Stimulated activated naive CD8-positive, alpha-beta T cell treated with anti-CD3 and anti-CD28 coated beads, Interleukin-15, Interleukin-2, amounts not matched to agents 100 ng/mL and 50 ng/mL, for 24 hours (primary cell): ENCODE results near the gene SNRNP70.
"Not testable (repeated sequence)": the region's sequence is repeated elsewhere in the genome, so short reads cannot be mapped to it uniquely, and the experiment has no call there.

ENCODE experiments used
- H3K27ac Mint-ChIP-seq: one replicate; pipeline ENCODE4 v1.8.0; 2021; ENCODE audit warnings: mild to moderate bottlenecking, mixed read lengths
- H3K27me3 Mint-ChIP-seq: one replicate; pipeline ENCODE4 v1.8.0; 2021; ENCODE audit warnings: mixed read lengths
- H3K36me3 Mint-ChIP-seq: one replicate; pipeline ENCODE4 v1.8.0; 2021; ENCODE audit warnings: low read depth, mixed read lengths
- H3K4me1 Mint-ChIP-seq: one replicate; pipeline ENCODE4 v1.8.0; 2021; ENCODE audit warnings: low read depth, mixed read lengths
- H3K4me3 Mint-ChIP-seq: one replicate; pipeline ENCODE4 v1.8.0; 2021; ENCODE audit warnings: mild to moderate bottlenecking, mixed read lengths
- H3K9me3 Mint-ChIP-seq: one replicate; pipeline ENCODE4 v1.8.0; 2021; ENCODE audit warnings: mixed read lengths

The SNRNP70 gene

DNA sequence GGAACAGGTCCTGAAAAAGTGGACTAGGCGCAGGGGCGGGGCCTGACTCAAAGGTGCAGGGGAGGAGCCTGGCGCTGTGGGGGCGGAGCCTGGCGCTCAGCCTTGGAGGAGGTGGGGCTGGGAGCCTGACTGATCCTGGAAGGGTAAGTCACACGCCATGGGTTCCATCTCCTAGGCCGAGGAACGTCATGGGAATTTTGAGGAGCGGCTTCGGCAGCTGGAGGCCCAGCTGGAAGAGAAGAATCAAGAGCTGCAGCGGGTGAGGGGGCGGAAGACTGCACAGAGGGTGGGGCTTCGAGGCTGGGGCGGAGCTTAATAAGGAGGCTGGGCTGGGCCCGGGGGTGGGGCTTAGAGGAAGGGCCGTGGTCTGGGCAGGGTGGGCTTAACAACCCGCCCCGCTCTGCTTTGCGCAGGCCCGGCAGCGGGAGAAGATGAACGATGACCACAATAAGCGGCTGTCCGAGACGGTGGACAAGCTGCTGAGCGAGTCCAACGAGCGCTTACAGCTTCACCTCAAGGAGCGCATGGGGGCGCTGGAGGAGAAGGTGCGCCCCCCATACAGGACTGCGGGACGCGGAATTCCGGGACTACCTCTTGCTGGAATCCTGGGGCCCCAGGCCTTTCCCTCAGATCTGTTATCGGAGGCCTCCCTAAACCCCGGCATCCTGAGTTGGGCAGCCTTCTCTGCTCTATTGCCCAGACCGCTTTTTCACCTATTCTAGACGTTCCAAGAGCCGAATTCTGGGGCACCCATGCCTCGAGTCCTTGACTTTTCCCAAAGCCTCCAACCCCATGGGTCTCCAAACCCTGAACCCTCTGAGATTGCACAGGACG lies 48.6 kb downstream of the SNRNP70 start:
- no peak overlapping the region for H3K27ac Mint-ChIP-seq
- peak overlapping the region; percentile 65 for H3K4me3 Mint-ChIP-seq
- H3K4me1 Mint-ChIP-seq = peaks cover 15% of the 10 kb centered on the region
- no peaks in the 10 kb centered on the region for H3K36me3 Mint-ChIP-seq
- peaks cover 17% of the 10 kb centered on the region for H3K27me3 Mint-ChIP-seq
- no peaks in the 10 kb centered on the region for H3K9me3 Mint-ChIP-seq

GRCh38 chr19:49135686-49136085 lies 50.4 kb downstream of the SNRNP70 start:
- Mint-ChIP-seq H3K27ac (no peak overlapping the region), H3K4me1 (peaks cover 13% of the 10 kb centered on the region)

DNA sequence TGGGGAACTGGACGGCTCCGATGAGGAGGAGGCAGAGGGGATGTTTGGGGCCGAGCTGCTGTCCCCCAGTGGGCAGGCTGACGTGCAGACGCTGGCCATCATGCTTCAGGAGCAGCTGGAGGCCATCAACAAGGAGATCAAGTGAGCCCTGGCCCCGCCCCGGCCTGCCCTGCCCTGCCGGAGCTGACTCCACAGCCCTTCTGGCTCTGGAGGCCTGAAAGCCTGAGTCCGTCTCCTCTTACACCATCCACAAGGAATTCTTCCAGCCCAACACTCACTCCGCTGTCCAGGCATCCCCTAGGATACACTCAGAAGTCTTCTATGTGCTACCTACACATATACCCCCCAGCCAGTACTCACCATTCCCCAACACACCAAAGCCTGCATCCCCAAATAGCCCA lies 51.5 kb downstream of the SNRNP70 start:
- Mint-ChIP-seq H3K4me3 (no peak overlapping the region), H3K4me1 (peaks cover 13% of the 10 kb centered on the region), H3K9me3 (no peaks in the 10 kb centered on the region), H3K27me3 (peaks cover 21% of the 10 kb centered on the region), H3K36me3 (no peaks in the 10 kb centered on the region), H3K27ac (no peak overlapping the region)

More at GRCh38 chr19:49135686-49136085, 50.4 kb downstream of the SNRNP70 start:
- Mint-ChIP-seq H3K9me3 (no peaks in the 10 kb centered on the region), H3K36me3 (no peaks in the 10 kb centered on the region), H3K4me3 (no peak overlapping the region), H3K27me3 (peaks cover 17% of the 10 kb centered on the region)

GRCh38 chr19:49140951-49141350 lies 55.7 kb downstream of the SNRNP70 start:
- H3K4me1 Mint-ChIP-seq = peaks cover 14% of the 10 kb centered on the region
- no peak overlapping the region for H3K27ac Mint-ChIP-seq
- H3K27me3 Mint-ChIP-seq = peaks cover 27% of the 10 kb centered on the region
- H3K9me3 Mint-ChIP-seq = no peaks in the 10 kb centered on the region
- H3K4me3 Mint-ChIP-seq = no peak overlapping the region
- H3K36me3 Mint-ChIP-seq = no peaks in the 10 kb centered on the region

DNA sequence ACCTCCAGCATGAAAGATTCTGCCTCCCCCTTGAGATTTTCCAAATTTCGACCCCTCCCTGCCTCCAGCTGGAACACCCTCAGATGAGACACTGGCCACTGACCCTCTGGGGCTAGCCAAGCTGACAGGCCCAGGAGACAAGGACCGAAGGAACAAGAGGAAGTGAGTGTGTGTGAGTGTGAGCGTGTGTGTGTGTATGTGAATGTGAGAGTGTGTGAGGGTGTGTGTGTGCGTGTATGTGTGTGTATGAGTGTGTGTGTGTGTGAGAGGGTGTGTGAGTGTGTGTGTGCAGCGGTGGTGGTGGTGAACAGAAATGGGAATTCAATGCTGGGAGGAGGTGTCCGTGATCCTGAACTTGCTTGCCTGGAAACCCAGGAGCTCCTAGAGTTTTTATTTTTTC lies 56.1 kb downstream of the SNRNP70 start:
- Mint-ChIP-seq H3K4me1 (peaks cover 14% of the 10 kb centered on the region), H3K9me3 (no peaks in the 10 kb centered on the region), H3K36me3 (no peaks in the 10 kb centered on the region), H3K27me3 (peaks cover 29% of the 10 kb centered on the region), H3K4me3 (no peak overlapping the region), H3K27ac (no peak overlapping the region)

DNA sequence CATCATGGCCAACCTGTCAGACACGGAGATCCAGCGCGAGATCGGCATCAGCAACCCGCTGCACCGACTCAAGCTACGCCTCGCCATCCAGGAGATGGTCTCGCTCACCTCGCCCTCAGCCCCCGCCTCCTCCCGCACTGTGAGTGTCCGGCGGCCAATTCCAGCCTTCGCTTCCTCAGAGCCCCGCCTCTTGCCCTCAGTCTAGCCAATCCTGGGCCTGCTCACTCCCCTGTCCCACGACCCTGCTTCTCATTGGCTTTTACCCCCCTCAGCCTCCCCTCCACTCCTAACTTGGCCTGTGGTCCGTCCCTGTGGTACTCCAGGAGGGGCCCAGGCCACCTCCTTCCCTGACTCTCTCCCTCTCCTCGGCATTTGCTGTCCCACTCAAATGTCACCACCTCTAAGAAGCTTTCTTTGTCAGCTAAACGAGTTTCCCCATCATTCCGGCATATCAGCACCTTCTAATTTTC lies 57.6 kb downstream of the SNRNP70 start:
- Mint-ChIP-seq H3K9me3 (no peaks in the 10 kb centered on the region), H3K27me3 (peaks cover 33% of the 10 kb centered on the region), H3K4me1 (peaks cover 14% of the 10 kb centered on the region), H3K27ac (no peak overlapping the region), H3K4me3 (peak overlapping the region; percentile 74), H3K36me3 (no peaks in the 10 kb centered on the region)

- H3K27ac Mint-ChIP-seq = peak overlapping the region; percentile 89
- peaks cover 55% of the 10 kb centered on the region for H3K27me3 Mint-ChIP-seq
- H3K36me3 Mint-ChIP-seq = no peaks in the 10 kb centered on the region
- H3K9me3 Mint-ChIP-seq = no peaks in the 10 kb centered on the region
- peak overlapping the region; percentile 63 for H3K4me3 Mint-ChIP-seq
- peaks cover 30% of the 10 kb centered on the region for H3K4me1 Mint-ChIP-seq
These were observed 60.5 kb downstream of the SNRNP70 start for GRCh38 chr19:49145573-49146407.

- peaks cover 32% of the 10 kb centered on the region for H3K4me1 Mint-ChIP-seq
- not testable (repeated sequence) for H3K9me3 Mint-ChIP-seq, H3K27ac Mint-ChIP-seq, H3K36me3 Mint-ChIP-seq
- H3K4me3 Mint-ChIP-seq = peak overlapping the region; percentile 63
- H3K27me3 Mint-ChIP-seq = peaks cover 56% of the 10 kb centered on the region
These were observed 61.1 kb downstream of the SNRNP70 start for GRCh38 chr19:49146408-49146770.

- Mint-ChIP-seq H3K27me3 (peaks cover 54% of the 10 kb centered on the region), H3K9me3 (no peaks in the 10 kb centered on the region), H3K4me3 (no peak overlapping the region), H3K27ac (no peak overlapping the region), H3K36me3 (no peaks in the 10 kb centered on the region), H3K4me1 (peaks cover 30% of the 10 kb centered on the region)
These were observed 62.9 kb downstream of the SNRNP70 start for GRCh38 chr19:49148044-49148682.

DNA sequence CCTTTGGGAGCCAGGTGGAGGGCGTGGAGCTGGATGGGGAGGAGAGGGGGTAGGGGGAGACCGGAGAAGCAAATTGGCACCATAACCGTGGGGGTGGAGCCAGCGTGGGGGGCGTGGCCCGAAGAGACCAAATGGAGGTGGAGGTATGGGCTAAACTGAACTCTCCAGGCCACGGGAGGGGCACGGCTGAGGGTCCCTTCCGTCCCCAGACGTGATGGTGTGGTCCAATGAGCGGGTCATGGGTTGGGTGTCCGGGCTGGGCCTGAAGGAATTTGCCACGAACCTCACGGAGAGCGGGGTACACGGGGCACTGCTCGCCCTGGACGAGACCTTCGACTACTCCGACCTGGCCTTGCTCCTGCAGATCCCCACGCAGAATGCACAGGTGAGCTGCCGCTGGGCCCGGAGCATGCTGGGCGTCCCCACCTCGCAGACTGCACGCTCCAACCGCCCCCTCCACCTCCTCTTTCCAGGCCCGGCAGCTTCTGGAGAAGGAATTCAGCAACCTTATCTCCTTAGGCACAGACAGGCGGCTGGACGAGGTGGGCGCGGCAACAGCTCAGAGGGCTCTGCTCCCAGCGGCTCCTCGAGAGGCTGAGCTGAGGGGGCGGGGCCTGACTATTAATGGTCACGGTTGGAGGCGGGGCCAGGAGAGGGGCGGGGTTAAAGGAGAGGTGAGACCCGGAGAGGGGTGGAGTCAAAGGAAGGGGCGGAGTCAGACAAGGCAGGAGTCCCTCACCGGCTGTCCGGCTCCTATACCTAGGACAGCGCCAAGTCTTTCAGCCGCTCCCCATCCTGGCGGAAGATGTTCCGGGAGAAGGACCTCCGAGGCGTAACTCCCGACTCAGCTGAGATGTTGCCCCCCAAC lies 63.8 kb downstream of the SNRNP70 start:
- Mint-ChIP-seq H3K27me3 (peaks cover 62% of the 10 kb centered on the region), H3K36me3 (no peaks in the 10 kb centered on the region), H3K4me1 (peaks cover 30% of the 10 kb centered on the region), H3K4me3 (peak overlapping the region; percentile 52), H3K9me3 (no peaks in the 10 kb centered on the region), H3K27ac (no peak overlapping the region)

- H3K27ac Mint-ChIP-seq = no peak overlapping the region
- H3K4me3 Mint-ChIP-seq = peak overlapping the region; percentile 77
- H3K36me3 Mint-ChIP-seq = no peaks in the 10 kb centered on the region
- peaks cover 68% of the 10 kb centered on the region for H3K27me3 Mint-ChIP-seq
- no peaks in the 10 kb centered on the region for H3K9me3 Mint-ChIP-seq
- H3K4me1 Mint-ChIP-seq = peaks cover 30% of the 10 kb centered on the region
These were observed 64.4 kb downstream of the SNRNP70 start for GRCh38 chr19:49149652-49150105.

DNA sequence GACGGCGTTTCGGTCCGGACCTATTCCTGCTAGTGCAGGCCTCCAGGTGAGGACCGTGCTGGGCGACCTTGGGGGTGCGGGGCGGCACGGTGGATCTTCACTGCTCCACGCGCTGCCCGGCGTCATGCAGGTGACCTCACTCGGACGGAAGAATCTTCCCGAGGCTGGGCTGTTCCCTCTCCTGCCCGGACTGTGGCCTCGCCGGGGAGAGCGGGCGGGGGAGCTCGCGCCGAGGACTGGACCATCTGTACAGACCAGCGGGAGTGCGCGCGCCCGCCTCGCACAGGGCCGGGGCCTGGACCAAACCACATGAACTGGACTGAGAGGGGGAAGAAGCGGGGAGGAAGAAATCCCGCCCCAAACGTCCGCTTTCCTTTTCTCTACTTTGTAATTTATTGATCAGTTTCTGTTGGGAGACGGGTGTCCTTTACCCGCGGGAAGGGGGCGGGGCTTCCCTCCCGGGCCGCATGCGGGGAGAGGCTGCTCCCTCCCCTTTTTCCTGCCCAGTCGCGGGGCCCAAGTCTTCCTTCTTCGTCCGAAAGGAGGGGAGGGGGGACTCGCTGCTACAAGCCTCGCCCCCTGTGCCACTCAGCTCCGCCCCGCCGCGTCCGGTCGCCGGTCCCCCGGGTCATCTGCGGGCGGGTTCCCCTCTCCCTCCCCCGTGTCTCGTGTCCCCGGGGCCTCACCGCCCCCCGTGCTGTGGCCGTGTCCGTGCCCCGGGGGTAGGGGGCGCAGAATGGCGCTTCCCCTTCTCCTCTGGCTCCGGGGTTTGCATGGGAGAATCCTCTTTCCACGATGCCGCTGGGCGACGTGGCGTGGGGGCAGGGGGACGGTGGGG lies 65.1 kb downstream of the SNRNP70 start:
- H3K4me3 Mint-ChIP-seq = peak overlapping the region; percentile 77
- H3K27ac Mint-ChIP-seq = no peak overlapping the region
- H3K36me3 Mint-ChIP-seq = no peaks in the 10 kb centered on the region
- peaks cover 28% of the 10 kb centered on the region for H3K4me1 Mint-ChIP-seq
- peaks cover 69% of the 10 kb centered on the region for H3K27me3 Mint-ChIP-seq
- H3K9me3 Mint-ChIP-seq = no peaks in the 10 kb centered on the region

DNA sequence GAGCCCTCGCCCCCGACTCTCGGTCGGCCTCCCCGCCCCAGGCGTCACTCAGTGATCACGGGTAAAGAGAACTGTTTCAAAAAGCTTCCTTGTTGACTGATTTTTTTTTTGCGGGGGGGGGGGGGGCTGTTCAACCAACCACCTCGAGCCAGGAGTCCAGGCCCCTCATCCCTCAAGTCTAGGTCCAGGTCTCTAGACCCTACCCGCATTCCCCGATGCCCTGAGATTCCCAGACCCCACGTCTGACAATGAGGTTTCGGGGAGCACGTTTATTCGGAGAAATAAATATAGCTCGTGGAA lies 65.6 kb downstream of the SNRNP70 start:
- peaks cover 69% of the 10 kb centered on the region for H3K27me3 Mint-ChIP-seq
- H3K27ac Mint-ChIP-seq = no peak overlapping the region
- no peak overlapping the region for H3K4me3 Mint-ChIP-seq
- no peaks in the 10 kb centered on the region for H3K36me3 Mint-ChIP-seq
- peaks cover 23% of the 10 kb centered on the region for H3K4me1 Mint-ChIP-seq
- no peaks in the 10 kb centered on the region for H3K9me3 Mint-ChIP-seq
